ENCODE measurements around the gene AMOTL2.
A peak's percentile ranks its signal among the peaks of the same experiment; 100 is the strongest.

The AMOTL2 gene

GRCh38 chr3:134381831-134382442, 7.7 kb upstream of the AMOTL2 start:
- in situ Hi-C loops (cut with HindIII; ENCODE audit: low pct_ligation_motif_present, low pct_unique_long_range_greater_than_20kb, low sequenced_read_pairs), result no loop called here
- DNase-seq, result no peak

GRCh38 chr3:134381076-134381475, 6.8 kb upstream of the AMOTL2 start:
- in situ Hi-C loops (cut with HindIII; ENCODE audit: low pct_ligation_motif_present, low pct_unique_long_range_greater_than_20kb, low sequenced_read_pairs), result no loop called here
- no peak for DNase-seq

GRCh38 chr3:134380249-134380648, 6.0 kb upstream of the AMOTL2 start:
- in situ Hi-C loops (cut with HindIII; ENCODE audit: low pct_ligation_motif_present, low pct_unique_long_range_greater_than_20kb, low sequenced_read_pairs), result no loop called here
- DNase-seq, result no peak

- in situ Hi-C loops (cut with HindIII; ENCODE audit: low pct_ligation_motif_present, low pct_unique_long_range_greater_than_20kb, low sequenced_read_pairs), result no loop called here
- no peak for DNase-seq
Observed at GRCh38 chr3:134378818-134379217, 4.6 kb upstream of the AMOTL2 start.

- DNase-seq, result peak; percentile 41
- in situ Hi-C loops (cut with HindIII; ENCODE audit: low pct_ligation_motif_present, low pct_unique_long_range_greater_than_20kb, low sequenced_read_pairs), result no loop called here
Observed at GRCh38 chr3:134378384-134378783, 4.1 kb upstream of the AMOTL2 start.

- in situ Hi-C loops (cut with HindIII; ENCODE audit: low pct_ligation_motif_present, low pct_unique_long_range_greater_than_20kb, low sequenced_read_pairs), result no loop called here
Observed at GRCh38 chr3:134377896-134378295, 3.6 kb upstream of the AMOTL2 start.

GRCh38 chr3:134376786-134377426, 2.7 kb upstream of the AMOTL2 start:
- in situ Hi-C loops (cut with HindIII; ENCODE audit: low pct_ligation_motif_present, low pct_unique_long_range_greater_than_20kb, low sequenced_read_pairs), result no loop called here
- DNase-seq, result no peak

More at GRCh38 chr3:134377896-134378295, 3.6 kb upstream of the AMOTL2 start:
- DNase-seq, result no peak

GRCh38 chr3:134376385-134376765, 2.1 kb upstream of the AMOTL2 start:
- DNase-seq, result no peak
- in situ Hi-C loops (cut with HindIII; ENCODE audit: low pct_ligation_motif_present, low pct_unique_long_range_greater_than_20kb, low sequenced_read_pairs), result no loop called here

GRCh38 chr3:134375582-134376384, 1.5 kb upstream of the AMOTL2 start:
- in situ Hi-C loops (cut with HindIII; ENCODE audit: low pct_ligation_motif_present, low pct_unique_long_range_greater_than_20kb, low sequenced_read_pairs), result no loop called here

GRCh38 chr3:134374791-134375581, 739 bp upstream of the AMOTL2 start:
- in situ Hi-C loops (cut with HindIII; ENCODE audit: low pct_ligation_motif_present, low pct_unique_long_range_greater_than_20kb, low sequenced_read_pairs), result no loop called here
- DNase-seq, result peak; percentile 57

More at GRCh38 chr3:134375582-134376384, 1.5 kb upstream of the AMOTL2 start:
- DNase-seq, result no peak

- peak; percentile 75 for DNase-seq
- in situ Hi-C loops (cut with HindIII; ENCODE audit: low pct_ligation_motif_present, low pct_unique_long_range_greater_than_20kb, low sequenced_read_pairs), result no loop called here
Observed at GRCh38 chr3:134373271-134374104, 759 bp downstream of the AMOTL2 start.

GRCh38 chr3:134372396-134373270, 1.6 kb downstream of the AMOTL2 start:
- in situ Hi-C loops (cut with HindIII; ENCODE audit: low pct_ligation_motif_present, low pct_unique_long_range_greater_than_20kb, low sequenced_read_pairs), result no loop called here
- peak; percentile 15 for DNase-seq

GRCh38 chr3:134371542-134372324, 2.5 kb downstream of the AMOTL2 start:
- in situ Hi-C loops (cut with HindIII; ENCODE audit: low pct_ligation_motif_present, low pct_unique_long_range_greater_than_20kb, low sequenced_read_pairs), result no loop called here
- peak; percentile 65 for DNase-seq

GRCh38 chr3:134370611-134371531, 3.4 kb downstream of the AMOTL2 start:
- no peak for DNase-seq
- in situ Hi-C loops (cut with HindIII; ENCODE audit: low pct_ligation_motif_present, low pct_unique_long_range_greater_than_20kb, low sequenced_read_pairs), result no loop called here

GRCh38 chr3:134369861-134370596, 4.2 kb downstream of the AMOTL2 start:
- DNase-seq, result no peak
- in situ Hi-C loops (cut with HindIII; ENCODE audit: low pct_ligation_motif_present, low pct_unique_long_range_greater_than_20kb, low sequenced_read_pairs), result no loop called here
